NCI-H2107 treated with DMSO at 0.1 percent for 48 hours (cell line): ENCODE data around the gene TMTC2.
A peak's percentile ranks its signal among the peaks of the same experiment; 100 is the strongest.

Source experiments
- DNase-seq: peaks from one replicate; lab custom pipeline; 2025; ENCODE audit not compliant: unreplicated experiment; lab: John Stamatoyannopoulos, UW

TMTC2 gene

DNA sequence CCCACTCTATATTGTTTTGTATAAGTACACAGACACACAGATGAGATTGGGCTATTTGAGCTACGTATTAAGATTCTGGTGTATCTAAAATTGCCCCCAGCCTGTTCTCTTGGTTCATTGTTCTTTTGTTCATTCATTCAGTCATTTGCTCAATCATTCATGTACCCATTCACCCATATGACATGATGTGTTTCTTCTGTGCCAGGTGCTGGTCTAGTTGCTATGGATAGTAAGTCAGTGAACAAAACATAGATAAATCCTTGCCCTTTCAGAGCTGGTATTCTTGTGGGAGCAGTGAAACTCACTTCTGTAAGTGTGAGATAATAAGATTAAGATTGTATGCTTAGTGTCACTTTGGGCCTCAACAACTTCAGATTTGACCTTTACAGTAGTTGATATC, 191.3 kb downstream of the TMTC2 start:
- DNase-seq = no peak

DNA sequence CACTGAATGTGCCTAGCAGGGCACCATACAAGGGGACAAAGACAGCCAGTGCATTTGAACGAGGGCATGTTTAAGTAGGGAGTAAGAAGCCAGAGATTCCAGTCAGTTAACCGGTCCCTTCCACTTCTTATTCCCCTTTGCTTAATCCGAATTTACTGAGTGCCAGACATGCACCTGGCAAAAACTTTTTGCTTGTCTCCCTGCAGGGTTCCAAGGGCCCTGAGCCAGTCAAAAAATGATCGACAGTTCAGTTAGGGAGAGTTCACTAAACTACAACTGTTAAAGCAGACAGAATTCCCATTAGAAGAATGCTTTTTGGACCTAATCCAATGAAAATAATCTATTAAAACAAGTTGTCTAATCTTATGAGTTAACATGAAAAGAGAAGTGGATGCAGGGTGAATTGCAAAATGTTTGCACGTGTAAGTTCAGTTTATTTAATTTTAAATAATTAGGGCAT, 193.8 kb downstream of the TMTC2 start:
- DNase-seq = no peak

- DNase-seq = no peak
Measured at GRCh38 chr12:82883394-82884355, 197.0 kb downstream of the TMTC2 start.

DNA sequence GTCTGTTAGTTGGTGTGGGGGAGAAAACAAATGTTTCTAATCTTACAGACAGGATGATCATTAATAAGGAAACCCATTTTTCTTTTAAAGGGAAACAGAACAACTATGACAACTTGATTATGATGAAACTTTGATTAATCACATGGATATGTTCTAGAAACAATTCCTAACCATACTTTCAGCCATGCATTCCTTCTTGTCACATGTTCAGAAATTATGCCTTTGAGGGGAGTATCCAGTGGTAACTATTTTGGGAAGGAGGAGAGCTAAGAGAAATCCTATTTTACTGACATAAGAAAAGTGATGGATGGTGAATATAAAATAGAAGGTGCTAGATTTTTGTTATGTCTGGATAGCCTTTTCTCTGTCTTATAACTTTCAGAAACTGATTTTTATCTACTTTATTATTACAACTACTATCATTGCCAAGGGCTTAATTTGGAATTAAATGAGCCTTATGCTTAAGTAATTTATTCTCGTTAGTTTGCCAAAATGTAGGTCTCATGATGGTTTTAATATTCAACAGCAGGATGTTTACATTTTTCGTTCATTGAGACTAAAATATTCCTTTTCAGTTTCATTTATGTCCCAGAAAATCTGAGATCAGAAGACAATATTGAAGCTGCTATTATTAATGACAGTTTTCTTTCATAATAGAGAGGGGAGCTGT, 200.1 kb downstream of the TMTC2 start:
- no peak for DNase-seq

DNA sequence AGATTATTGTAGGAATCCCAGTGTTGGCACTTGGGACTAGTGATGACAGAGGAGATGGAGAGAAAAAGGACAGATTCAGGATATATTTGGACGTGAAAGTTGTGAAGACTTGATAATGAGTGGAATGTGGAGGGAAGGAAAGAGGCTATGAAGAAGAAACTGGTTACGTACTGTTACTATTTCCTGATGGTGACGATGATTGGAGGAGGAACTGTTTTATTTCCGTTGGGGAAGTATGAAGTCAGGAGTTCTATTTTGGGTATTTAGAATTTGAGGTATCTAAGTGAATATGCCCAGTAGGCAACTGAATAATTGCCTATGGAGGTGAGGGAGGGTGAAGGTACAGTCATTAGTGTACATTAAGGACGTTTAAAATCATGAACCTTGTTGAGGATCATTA, 207.2 kb downstream of the TMTC2 start:
- DNase-seq = no peak

DNA sequence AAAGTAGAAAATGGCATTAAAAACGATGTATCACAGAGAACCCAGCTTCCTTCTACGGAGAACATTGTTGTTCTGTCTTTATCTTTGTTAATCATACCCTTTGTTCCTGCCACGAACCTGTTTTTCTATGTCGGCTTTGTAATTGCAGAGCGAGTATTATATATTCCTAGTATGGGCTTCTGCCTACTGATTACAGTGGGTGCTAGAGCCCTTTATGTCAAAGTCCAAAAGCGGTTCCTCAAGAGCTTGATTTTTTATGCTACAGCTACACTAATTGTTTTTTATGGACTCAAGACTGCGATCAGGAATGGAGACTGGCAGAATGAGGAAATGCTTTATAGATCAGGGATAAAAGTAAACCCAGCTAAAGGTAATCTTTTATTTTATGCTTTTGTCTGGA, 209.6 kb downstream of the TMTC2 start:
- no peak for DNase-seq

DNA sequence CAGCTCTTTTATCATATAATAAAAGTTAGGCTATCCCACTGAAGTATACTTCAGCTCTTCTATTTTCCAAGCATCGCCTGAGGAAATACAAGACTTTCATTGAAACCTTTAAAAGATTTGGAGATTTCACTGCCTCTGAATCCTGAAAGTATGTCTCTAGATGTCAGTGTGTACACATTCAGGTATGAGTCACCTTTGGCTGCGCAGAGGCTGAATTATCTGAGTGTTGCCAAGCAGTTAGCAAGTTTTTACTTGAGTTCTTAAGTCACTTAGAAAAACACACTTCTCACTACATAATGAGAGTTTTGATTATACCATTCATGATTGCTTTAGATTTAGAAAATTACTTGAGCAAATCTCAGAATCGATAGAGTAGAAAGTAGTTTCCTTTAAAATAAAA, 210.3 kb downstream of the TMTC2 start:
- no peak for DNase-seq

DNA sequence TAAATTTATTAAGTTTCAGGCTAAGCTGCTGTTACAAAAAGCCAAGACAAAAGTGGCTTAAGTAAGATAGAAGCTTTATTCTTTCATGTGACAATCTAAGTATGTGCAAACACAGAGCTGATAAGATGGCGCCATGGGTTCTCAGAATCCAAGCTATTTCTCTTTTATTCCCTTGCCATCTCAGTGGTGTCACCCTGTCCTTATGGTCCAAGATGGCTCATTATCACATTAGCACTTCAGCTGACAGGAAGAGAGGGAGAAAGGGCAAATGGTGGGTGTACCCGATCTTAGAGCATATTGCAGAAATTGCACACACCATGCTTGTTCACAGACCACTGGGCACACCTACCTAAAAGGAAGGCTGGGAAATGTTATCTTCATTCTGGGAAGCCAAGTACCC, 211.7 kb downstream of the TMTC2 start:
- no peak for DNase-seq

DNA sequence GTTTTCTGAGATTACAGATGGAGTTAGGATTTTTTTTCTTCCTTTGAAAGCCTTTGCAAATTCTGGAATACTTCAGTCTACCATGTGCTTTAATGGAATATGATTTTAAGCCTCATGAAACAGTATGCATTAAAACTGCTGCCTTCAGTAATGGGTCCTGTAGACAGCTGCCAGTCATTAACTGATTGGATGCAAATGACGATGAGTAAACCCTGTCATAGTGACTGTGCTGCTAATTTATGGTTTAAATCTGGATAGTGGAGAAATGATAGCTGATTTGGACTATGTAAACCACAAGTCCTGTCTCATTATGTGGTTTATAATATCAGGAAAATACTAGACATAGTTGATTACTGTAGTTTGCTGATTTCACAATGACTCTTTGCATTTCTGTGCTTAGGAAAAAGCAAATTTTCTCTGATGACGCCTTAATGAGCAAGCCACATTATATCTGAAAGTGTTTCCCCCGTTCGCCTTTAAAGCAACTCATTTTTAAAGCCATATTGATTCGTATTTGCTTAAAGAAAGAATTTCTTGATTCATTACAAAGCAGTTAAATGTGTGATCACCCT, 217.6 kb downstream of the TMTC2 start:
- DNase-seq = no peak

DNA sequence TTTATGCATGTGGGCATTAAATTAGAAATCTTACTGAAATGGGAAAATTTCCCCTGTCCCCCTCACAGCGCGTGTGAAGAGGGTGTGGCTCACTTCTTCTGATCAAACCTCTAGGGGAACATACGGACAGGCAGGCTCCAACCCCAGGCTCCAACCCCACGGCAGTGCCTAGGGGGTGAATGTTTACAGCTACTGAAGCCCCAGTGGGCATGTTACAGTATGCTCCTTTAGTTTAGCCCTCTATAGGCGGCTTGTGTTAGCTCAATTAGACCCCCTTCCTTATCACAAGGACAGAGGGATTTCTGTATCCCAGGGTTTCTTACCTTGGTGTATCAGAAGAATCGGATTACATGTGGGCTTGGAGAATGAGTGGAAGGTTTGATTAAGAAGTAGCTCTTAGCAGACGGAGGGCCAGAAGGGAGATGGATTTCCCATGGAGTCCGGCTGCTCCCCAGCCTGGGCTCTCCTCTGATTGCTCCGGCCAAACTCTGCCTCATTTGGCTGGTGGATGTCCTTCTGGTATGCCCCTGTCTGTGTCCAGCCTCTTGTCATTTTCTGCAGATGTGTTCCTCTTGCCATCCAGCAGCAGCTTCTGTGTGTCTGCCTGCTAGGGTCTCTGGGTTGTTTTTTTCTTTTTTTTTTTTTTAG, 223.7 kb downstream of the TMTC2 start:
- no peak for DNase-seq

GRCh38 chr12:82912406-82912805, 225.7 kb downstream of the TMTC2 start:
- peak; percentile 68 for DNase-seq

- no peak for DNase-seq
Measured at GRCh38 chr12:82919388-82920054, 232.8 kb downstream of the TMTC2 start.

GRCh38 chr12:82923935-82924334, 237.2 kb downstream of the TMTC2 start:
- no peak for DNase-seq

- DNase-seq = no peak
Measured at GRCh38 chr12:82926630-82927029, 239.9 kb downstream of the TMTC2 start.

- DNase-seq = no peak
Measured at GRCh38 chr12:82930301-82930700, 243.6 kb downstream of the TMTC2 start.

GRCh38 chr12:82931349-82932116, 244.8 kb downstream of the TMTC2 start:
- DNase-seq = no peak

DNA sequence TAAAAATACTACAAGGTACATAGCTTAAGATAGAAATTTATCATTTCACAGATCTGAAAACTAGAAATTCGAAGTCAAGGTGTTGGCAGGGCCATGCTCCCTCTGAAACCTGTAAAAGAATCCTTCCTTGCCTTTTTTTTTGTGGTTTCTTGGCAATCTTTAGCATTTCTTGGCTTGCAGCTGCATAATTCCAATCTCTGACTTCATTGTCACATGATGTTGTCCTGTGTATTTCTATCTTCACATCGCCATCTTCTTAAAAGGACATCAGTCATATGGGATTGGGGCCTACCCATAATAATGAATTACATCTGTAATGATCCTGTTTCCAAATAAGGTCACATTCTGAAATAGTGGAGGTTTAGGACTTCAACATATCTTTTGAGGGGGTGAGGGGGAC, 250.4 kb downstream of the TMTC2 start:
- no peak for DNase-seq

- DNase-seq = no peak
Measured at GRCh38 chr12:82942521-82942920, 255.8 kb downstream of the TMTC2 start.

- no peak for DNase-seq
Measured at GRCh38 chr12:82942991-82943401, 256.3 kb downstream of the TMTC2 start.

DNA sequence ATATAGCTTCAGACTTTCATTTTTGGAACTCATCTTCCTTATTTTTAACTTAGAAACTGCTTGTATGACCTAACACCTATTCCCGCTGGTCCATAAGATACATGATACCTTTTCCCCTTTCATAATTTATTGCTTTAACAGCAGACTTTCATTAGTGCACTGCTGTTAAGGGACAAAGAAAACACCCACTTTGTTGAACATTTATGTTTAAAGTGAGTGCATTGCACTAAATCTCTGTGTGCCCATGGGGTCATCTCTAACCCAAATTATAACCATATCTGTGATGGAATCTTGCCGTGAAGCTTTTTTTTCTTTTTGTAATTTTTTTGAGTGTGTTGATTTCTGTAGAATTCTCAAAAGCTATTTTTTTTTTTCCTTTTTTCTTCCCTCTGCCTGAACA, 261.8 kb downstream of the TMTC2 start:
- DNase-seq = no peak
